IPS DF 6.9 (cell line): ENCODE results near the gene RAVER1.
"Not testable (repeated sequence)": the region's sequence is repeated elsewhere in the genome, so short reads cannot be mapped to it uniquely, and the experiment has no call there.

Experiments
- DNase-seq: peaks from one replicate; pipeline ENCODE4 v3.0.0-alpha.2; 2013; ENCODE audit warnings: low read depth, low spot score
- H3K27ac ChIP-seq: one replicate; pipeline ENCODE4 v1.5.1; 2013; ENCODE audit warnings: low read length, control low read depth
- H3K27me3 ChIP-seq: 2 replicates; pipeline ENCODE4 v1.6.1; 2013; ENCODE audit warnings: mild to moderate bottlenecking, low read length; ENCODE audit not compliant: control insufficient read depth, insufficient read depth
- H3K36me3 ChIP-seq: 2 replicates; pipeline ENCODE4 v1.6.1; 2013; ENCODE audit warnings: low read length; ENCODE audit not compliant: control insufficient read depth, insufficient read depth
- H3K4me1 ChIP-seq: 2 replicates; pipeline ENCODE4 v1.6.1; 2013; ENCODE audit warnings: low read length; ENCODE audit not compliant: control insufficient read depth, insufficient read depth
- H3K4me3 ChIP-seq: 2 replicates; pipeline ENCODE4 v1.5.1; 2013; ENCODE audit warnings: mild to moderate bottlenecking, low read length
- H3K9me3 ChIP-seq: 2 replicates; pipeline ENCODE4 v1.6.1; 2013; ENCODE audit warnings: low read length, inconsistent platforms; ENCODE audit not compliant: control insufficient read depth, insufficient read depth
- WGBS: extraction: QIAGEN DNeasy Blood & Tissue Kit; methylation state at CpG from one replicate; pipeline ENCODE4 v1.1.7; 2013; ENCODE audit warnings: mixed read lengths, missing lambda C conversion rate; ENCODE audit not compliant: insufficient read length, insufficient coverage; 5-methylcytosine and 5-hydroxymethylcytosine counted together

RAVER1 gene

DNA sequence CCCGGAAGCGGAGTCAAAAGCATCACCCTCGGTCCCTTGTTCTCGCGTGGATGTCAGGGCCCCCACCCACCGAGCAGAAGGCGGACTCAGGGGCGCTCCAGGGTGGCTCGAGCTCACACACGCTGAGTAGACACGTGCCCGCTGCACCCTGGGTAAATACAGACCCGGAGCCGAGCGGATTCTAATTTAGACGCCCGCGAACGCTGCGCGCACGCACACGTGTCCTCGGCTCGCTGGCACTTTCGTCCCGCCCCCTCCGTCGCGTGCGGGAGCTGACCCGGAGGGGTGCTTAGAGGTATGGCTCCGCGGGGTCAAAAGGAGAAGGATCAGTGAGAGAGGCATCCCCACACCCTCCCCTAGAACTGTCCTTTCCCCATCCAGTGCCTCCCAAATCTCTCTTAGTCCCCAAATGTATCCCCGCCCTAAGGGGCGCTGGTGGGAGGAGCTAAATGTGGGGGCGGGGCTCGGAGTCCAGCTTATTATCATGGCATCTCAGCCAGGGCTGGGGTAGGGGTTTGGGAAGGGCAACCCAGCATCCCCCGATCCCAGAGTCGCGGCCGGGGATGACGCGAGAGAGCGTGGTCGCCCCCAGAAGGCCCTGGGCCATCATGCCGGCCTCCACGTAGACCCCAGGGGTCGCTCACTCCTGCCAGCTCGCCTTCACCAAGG, 44.0 kb downstream of the RAVER1 start:
- no peaks in the 10 kb centered on the region for H3K9me3 ChIP-seq

DNA sequence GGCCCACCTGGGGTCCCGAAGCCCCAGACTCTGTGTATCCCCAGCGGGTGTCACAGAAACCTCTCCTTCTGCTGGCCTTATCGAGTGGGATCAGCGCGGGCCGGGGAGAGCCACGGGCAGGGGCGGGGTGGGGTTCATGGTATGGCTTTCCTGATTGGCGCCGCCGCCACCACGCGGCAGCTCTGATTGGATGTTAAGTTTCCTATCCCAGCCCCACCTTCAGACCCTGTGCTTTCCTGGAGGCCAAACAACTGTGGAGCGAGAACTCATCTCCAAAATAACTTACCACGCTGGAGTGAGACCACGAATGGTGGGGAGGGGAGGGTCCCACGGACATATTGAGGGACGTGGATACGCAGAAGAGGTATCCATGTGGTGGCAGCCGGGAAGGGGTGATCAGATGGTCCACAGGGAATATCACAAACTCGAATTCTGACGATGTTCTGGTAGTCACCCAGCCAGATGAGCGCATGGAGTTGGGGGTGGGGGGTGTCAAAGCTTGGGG, 44.6 kb downstream of the RAVER1 start:
- WGBS: no CpG with 5 or more reads among the region's 23 CpGs
- no peaks in the 10 kb centered on the region; the same call in 1 of the 2 replicates for H3K36me3 ChIP-seq
- peaks cover 4% of the 10 kb centered on the region for H3K4me1 ChIP-seq
- no peaks in the 10 kb centered on the region for H3K9me3 ChIP-seq
- H3K27ac ChIP-seq: no peak overlapping the region
- H3K27me3 ChIP-seq: peaks cover 44% of the 10 kb centered on the region
- H3K4me3 ChIP-seq: peak overlapping the region; percentile 27; the same call in 1 of the 2 replicates
- DNase-seq: no peak

More for the DNA sequence above, 44.0 kb downstream of the RAVER1 start:
- DNase-seq: no peak
- Histone ChIP-seq H3K27me3 (peaks cover 50% of the 10 kb centered on the region), H3K36me3 (no peaks in the 10 kb centered on the region; the same call in 1 of the 2 replicates), H3K4me1 (peaks cover 4% of the 10 kb centered on the region), H3K4me3 (peak overlapping the region; percentile 27; the same call in 1 of the 2 replicates), H3K27ac (no peak overlapping the region)
- no CpG with 5 or more reads among the region's 50 CpGs for WGBS

DNA sequence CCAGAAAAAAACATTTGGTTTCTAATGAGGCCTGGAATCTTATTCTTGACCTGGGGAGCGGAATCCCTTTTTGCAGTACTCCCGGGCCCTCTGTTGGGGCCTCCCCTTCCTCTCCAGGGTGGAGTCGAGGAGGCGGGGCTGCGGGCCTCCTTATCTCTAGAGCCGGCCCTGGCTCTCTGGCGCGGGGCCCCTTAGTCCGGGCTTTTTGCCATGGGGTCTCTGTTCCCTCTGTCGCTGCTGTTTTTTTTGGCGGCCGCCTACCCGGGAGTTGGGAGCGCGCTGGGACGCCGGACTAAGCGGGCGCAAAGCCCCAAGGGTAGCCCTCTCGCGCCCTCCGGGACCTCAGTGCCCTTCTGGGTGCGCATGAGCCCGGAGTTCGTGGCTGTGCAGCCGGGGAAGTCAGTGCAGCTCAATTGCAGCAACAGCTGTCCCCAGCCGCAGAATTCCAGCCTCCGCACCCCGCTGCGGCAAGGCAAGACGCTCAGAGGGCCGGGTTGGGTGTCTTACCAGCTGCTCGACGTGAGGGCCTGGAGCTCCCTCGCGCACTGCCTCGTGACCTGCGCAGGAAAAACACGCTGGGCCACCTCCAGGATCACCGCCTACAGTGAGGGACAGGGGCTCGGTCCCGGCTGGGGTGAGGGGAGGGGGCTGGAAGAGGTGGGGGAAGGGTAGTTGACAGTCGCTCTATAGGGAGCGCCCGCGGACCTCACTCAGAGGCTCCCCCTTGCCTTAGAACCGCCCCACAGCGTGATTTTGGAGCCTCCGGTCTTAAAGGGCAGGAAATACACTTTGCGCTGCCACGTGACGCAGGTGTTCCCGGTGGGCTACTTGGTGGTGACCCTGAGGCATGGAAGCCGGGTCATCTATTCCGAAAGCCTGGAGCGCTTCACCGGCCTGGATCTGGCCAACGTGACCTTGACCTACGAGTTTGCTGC, 46.3 kb downstream of the RAVER1 start, which contains the start of gene ICAM4:
Gene ICAM4 (plus strand): TSS at position 153 of the 935 bp plus-strand sequence. CDS start 58 bp downstream, at position 211.
- WGBS: no CpG with 5 or more reads among the region's 59 CpGs
- Histone ChIP-seq H3K27me3 (peaks cover 30% of the 10 kb centered on the region), H3K36me3 (no peaks in the 10 kb centered on the region; the same call in 1 of the 2 replicates), H3K4me1 (peaks cover 6% of the 10 kb centered on the region), H3K27ac (no peak within 1 kb of the TSS), H3K4me3 (peak within 1 kb of the TSS; percentile 42; the same call in 1 of the 2 replicates), H3K9me3 (no peaks in the 10 kb centered on the region)
- no peak for DNase-seq

DNA sequence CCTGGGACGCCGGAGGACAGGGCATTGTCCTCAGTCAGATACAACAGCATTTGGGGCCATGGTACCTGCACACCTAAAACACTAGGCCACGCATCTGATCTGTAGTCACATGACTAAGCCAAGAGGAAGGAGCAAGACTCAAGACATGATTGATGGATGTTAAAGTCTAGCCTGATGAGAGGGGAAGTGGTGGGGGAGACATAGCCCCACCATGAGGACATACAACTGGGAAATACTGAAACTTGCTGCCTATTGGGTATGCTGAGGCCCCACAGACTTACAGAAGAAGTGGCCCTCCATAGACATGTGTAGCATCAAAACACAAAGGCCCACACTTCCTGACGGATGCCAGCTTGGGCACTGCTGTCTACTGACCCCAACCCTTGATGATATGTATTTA, 47.9 kb downstream of the RAVER1 start:
- Histone ChIP-seq H3K27ac (no peak overlapping the region), H3K4me1 (peaks cover 5% of the 10 kb centered on the region), H3K9me3 (no peaks in the 10 kb centered on the region), H3K27me3 (peaks cover 14% of the 10 kb centered on the region), H3K4me3 (no peak overlapping the region), H3K36me3 (no peaks in the 10 kb centered on the region; the same call in 1 of the 2 replicates)
- WGBS: no CpG with 5 or more reads among the region's 4 CpGs
- DNase-seq: no peak

DNA sequence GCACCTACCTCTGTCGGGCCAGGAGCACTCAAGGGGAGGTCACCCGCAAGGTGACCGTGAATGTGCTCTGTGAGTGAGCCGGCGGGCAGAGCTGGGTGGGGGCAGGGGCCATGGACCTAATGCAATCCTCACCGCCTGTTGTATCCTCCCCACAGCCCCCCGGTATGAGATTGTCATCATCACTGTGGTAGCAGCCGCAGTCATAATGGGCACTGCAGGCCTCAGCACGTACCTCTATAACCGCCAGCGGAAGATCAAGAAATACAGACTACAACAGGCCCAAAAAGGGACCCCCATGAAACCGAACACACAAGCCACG, 48.4 kb downstream of the RAVER1 start:
- no CpG with 5 or more reads among the region's 13 CpGs for WGBS
- no peaks in the 10 kb centered on the region; the same call in 1 of the 2 replicates for H3K36me3 ChIP-seq
- H3K27ac ChIP-seq: no peak overlapping the region
- peaks cover 9% of the 10 kb centered on the region for H3K27me3 ChIP-seq
- H3K9me3 ChIP-seq: no peaks in the 10 kb centered on the region
- peaks cover 5% of the 10 kb centered on the region for H3K4me1 ChIP-seq
- H3K4me3 ChIP-seq: no peak overlapping the region
- no peak for DNase-seq

DNA sequence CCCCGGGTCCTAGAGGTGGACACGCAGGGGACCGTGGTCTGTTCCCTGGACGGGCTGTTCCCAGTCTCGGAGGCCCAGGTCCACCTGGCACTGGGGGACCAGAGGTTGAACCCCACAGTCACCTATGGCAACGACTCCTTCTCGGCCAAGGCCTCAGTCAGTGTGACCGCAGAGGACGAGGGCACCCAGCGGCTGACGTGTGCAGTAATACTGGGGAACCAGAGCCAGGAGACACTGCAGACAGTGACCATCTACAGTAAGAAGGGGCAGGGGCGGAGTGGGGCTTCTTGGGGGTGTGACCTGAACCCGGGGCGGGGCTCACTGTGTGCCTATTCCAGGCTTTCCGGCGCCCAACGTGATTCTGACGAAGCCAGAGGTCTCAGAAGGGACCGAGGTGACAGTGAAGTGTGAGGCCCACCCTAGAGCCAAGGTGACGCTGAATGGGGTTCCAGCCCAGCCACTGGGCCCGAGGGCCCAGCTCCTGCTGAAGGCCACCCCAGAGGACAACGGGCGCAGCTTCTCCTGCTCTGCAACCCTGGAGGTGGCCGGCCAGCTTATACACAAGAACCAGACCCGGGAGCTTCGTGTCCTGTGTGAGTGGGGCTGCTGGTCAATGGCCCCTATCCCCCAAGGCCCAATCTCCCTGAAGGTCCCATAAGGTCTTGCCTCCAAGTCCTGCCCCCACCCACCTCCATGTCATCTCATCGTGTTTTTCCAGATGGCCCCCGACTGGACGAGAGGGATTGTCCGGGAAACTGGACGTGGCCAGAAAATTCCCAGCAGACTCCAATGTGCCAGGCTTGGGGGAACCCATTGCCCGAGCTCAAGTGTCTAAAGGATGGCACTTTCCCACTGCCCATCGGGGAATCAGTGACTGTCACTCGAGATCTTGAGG, 49.0 kb downstream of the RAVER1 start:
- H3K4me3 ChIP-seq: no peak overlapping the region
- no CpG with 5 or more reads among the region's 34 CpGs for WGBS
- peaks cover 9% of the 10 kb centered on the region for H3K27me3 ChIP-seq
- no peaks in the 10 kb centered on the region for H3K9me3 ChIP-seq
- H3K4me1 ChIP-seq: peaks cover 5% of the 10 kb centered on the region
- no peak overlapping the region for H3K27ac ChIP-seq
- no peaks in the 10 kb centered on the region; the same call in 1 of the 2 replicates for H3K36me3 ChIP-seq
- no peak for DNase-seq

DNA sequence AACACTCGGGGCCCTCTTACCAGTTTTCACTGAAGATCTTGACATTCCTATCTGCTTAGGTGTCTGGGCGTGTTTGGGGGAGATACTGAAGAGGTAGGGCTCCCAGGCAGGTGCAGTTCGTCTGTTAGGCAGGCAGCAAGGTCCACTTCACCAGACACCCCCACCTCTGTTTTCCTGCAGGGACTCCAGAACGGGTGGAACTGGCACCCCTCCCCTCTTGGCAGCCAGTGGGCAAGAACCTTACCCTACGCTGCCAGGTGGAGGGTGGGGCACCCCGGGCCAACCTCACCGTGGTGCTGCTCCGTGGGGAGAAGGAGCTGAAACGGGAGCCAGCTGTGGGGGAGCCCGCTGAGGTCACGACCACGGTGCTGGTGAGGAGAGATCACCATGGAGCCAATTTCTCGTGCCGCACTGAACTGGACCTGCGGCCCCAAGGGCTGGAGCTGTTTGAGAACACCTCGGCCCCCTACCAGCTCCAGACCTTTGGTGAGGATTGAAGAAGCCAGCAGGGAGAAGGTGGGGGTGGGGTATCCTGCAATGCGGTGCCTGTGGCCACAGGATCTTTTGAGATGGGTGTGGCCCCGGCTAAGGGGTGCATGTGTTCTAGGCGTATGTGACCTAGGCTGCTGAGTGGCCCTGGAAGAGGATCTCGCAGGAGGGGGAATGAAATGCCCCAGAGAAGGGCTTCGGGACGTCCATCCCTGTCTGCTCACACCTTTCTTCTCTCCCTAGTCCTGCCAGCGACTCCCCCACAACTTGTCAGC, 49.8 kb downstream of the RAVER1 start:
- no peaks in the 10 kb centered on the region for H3K9me3 ChIP-seq
- no CpG with 5 or more reads among the region's 23 CpGs for WGBS
- peaks cover 9% of the 10 kb centered on the region for H3K27me3 ChIP-seq
- no peak overlapping the region for H3K27ac ChIP-seq
- DNase-seq: no peak
- H3K4me3 ChIP-seq: no peak overlapping the region
- H3K36me3 ChIP-seq: no peaks in the 10 kb centered on the region; the same call in 1 of the 2 replicates
- H3K4me1 ChIP-seq: peaks cover 5% of the 10 kb centered on the region

DNA sequence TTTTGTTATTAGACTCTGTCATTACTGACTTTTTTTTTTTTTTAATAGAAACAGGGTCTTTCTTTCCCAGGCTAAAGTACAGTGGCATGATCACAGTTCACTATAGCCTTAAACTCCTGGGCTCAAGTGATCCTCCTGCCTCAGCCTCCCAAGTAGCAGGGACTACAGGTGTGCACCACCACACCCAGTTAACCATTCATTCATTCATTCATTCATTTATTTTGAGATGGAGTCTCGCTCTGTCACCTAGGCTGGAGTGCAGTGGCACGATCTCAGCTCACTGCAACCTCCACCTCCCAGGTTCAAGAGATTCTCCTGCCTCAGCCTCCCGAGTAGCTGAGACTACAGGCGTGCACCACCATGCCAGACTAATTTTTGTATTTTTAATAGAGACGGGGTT, 51.3 kb downstream of the RAVER1 start:
- not testable (repeated sequence) for H3K27me3 ChIP-seq, H3K4me1 ChIP-seq, H3K4me3 ChIP-seq, H3K27ac ChIP-seq, H3K36me3 ChIP-seq, H3K9me3 ChIP-seq, DNase-seq
- WGBS: no CpG with 5 or more reads among the region's 5 CpGs

DNA sequence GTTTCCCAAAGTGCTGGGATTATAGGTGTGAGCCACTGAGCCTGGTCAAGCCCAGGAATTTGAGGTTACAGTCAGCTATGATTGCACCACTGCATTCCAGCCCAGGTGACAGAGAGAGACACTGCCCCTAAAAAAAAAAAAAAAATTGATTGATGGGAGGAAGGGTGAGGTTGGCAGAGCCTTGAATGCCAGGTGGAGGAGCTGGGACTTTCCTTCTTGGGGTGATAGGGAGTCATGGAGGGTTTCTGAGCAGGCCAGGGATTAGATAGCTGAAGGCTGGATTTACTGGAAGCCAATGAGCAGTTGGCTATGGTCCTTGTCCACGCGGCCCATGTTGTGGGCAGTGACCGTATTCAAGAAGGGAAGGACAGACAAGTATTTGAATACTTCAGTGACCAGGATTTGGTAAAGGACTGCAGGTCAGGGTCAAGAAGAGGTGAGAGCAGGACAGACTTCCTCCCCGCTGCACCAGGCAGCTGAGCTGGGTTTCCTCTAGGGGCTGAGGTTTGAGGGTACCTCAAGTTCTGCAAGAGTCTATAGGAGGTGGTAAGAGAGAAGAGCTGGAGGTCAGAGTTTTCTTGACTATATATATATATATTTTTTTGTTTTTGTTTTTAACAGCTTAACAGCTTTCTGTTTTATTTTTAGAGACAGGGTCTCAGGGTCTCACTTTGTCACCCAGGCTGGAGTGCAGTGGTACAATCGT, 53.4 kb downstream of the RAVER1 start:
- Histone ChIP-seq H3K4me1 (peaks cover 2% of the 10 kb centered on the region), H3K27me3 (no peaks in the 10 kb centered on the region), H3K27ac (no peak overlapping the region), H3K36me3 (no peaks in the 10 kb centered on the region), H3K4me3 (no peak overlapping the region), H3K9me3 (no peaks in the 10 kb centered on the region)
- DNase-seq: no peak
- WGBS: no CpG with 5 or more reads among the region's 5 CpGs
